ENCODE results near the gene LZTFL1. TPM values are rescaled to one million over a fixed set of nuclear protein-coding genes. Genes with fewer than 3 reads are reported as not detected.
"Not testable (repeated sequence)": the region's sequence is repeated elsewhere in the genome, so short reads cannot be mapped to it uniquely, and the experiment has no call there.

The LZTFL1 gene
- polyA plus RNA-seq, 4 donors: 52.4 to 64.8 (median 64.4) TPM

- no peak for DNase-seq (ENCODE audit: low read depth in 4 of 4, low spot score in 3 of 4)
Measured at GRCh38 chr3:45865563-45865962, 23.6 kb upstream of the LZTFL1 start.

- DNase-seq (ENCODE audit: low read depth in 4 of 4, low spot score in 3 of 4): no peak
Measured at GRCh38 chr3:45864760-45865519, 23.0 kb upstream of the LZTFL1 start.

- DNase-seq (ENCODE audit: low read depth in 4 of 4, low spot score in 3 of 4): no peak
Measured at GRCh38 chr3:45861043-45861719, 19.3 kb upstream of the LZTFL1 start.

GRCh38 chr3:45860481-45860880 is 18.6 kb upstream of the LZTFL1 start:
- no peak for DNase-seq (ENCODE audit: low read depth in 4 of 4, low spot score in 3 of 4)

GRCh38 chr3:45858809-45859543 is 17.1 kb upstream of the LZTFL1 start:
- DNase-seq (ENCODE audit: low read depth in 4 of 4, low spot score in 3 of 4): no peak

- not testable (repeated sequence) for DNase-seq (ENCODE audit: low read depth in 4 of 4, low spot score in 3 of 4)
Measured at GRCh38 chr3:45857024-45857423, 15.1 kb upstream of the LZTFL1 start.

- DNase-seq (ENCODE audit: low read depth in 4 of 4, low spot score in 3 of 4): not testable (repeated sequence)
Measured at GRCh38 chr3:45856323-45856722, 14.4 kb upstream of the LZTFL1 start.

GRCh38 chr3:45852828-45853227 is 10.9 kb upstream of the LZTFL1 start:
- no peak for DNase-seq (ENCODE audit: low read depth in 4 of 4, low spot score in 3 of 4)

GRCh38 chr3:45848392-45848791 is 6.5 kb upstream of the LZTFL1 start:
- DNase-seq (ENCODE audit: low read depth in 4 of 4, low spot score in 3 of 4): no peak

GRCh38 chr3:45844616-45845015 is 2.7 kb upstream of the LZTFL1 start:
- DNase-seq (ENCODE audit: low read depth in 4 of 4, low spot score in 3 of 4): no peak

GRCh38 chr3:45842851-45843625 is 1.1 kb upstream of the LZTFL1 start:
- no peak for DNase-seq (ENCODE audit: low read depth in 4 of 4, low spot score in 3 of 4)

GRCh38 chr3:45841420-45841756 is 531 bp downstream of the LZTFL1 start:
- peak in 1 of 4 donors; percentile 3 for DNase-seq (ENCODE audit: low read depth in 4 of 4, low spot score in 3 of 4)

- no peak for DNase-seq (ENCODE audit: low read depth in 4 of 4, low spot score in 3 of 4)
Measured at GRCh38 chr3:45838466-45838865, 3.5 kb downstream of the LZTFL1 start.

GRCh38 chr3:45832699-45833098 is 9.2 kb downstream of the LZTFL1 start:
- DNase-seq (ENCODE audit: low read depth in 4 of 4, low spot score in 3 of 4): no peak

GRCh38 chr3:45830121-45830520 is 11.8 kb downstream of the LZTFL1 start:
- no peak for DNase-seq (ENCODE audit: low read depth in 4 of 4, low spot score in 3 of 4)

- DNase-seq (ENCODE audit: low read depth in 4 of 4, low spot score in 3 of 4): no peak
Measured at GRCh38 chr3:45826908-45827307, 15.0 kb downstream of the LZTFL1 start.

GRCh38 chr3:45826321-45826720 is 15.6 kb downstream of the LZTFL1 start:
- no peak for DNase-seq (ENCODE audit: low read depth in 4 of 4, low spot score in 3 of 4)

GRCh38 chr3:45821127-45821526 is 20.8 kb downstream of the LZTFL1 start:
- DNase-seq (ENCODE audit: low read depth in 4 of 4, low spot score in 3 of 4): no peak

- no peak for DNase-seq (ENCODE audit: low read depth in 4 of 4, low spot score in 3 of 4)
Measured at GRCh38 chr3:45819543-45819942, 22.4 kb downstream of the LZTFL1 start.

- no peak for DNase-seq (ENCODE audit: low read depth in 4 of 4, low spot score in 3 of 4)
Measured at GRCh38 chr3:45817831-45818522, 23.9 kb downstream of the LZTFL1 start.

All from right renal pelvis (tissue), 4 donors.